DND-41 (cell line): ENCODE measurements around the gene ST8SIA1.

Source experiments
- EZH2 ChIP-seq: IDR thresholded peaks from 3 replicates; pipeline ENCODE4 v1.6.1; 2012; ENCODE audit warnings: borderline replicate concordance, low read depth, mild to moderate bottlenecking, moderate library complexity, low read length, inconsistent platforms; ENCODE audit not compliant: severe bottlenecking
- TF ChIP-seq, protein P1 (sequence below): IDR thresholded peaks from 2 replicates; pipeline ENCODE4 v1.5.1; 2012; ENCODE audit warnings: borderline replicate concordance, low read length, moderate library complexity, mild to moderate bottlenecking; ENCODE audit not compliant: poor library complexity, severe bottlenecking; ENCODE audit errors: extremely low read depth

DNA sequence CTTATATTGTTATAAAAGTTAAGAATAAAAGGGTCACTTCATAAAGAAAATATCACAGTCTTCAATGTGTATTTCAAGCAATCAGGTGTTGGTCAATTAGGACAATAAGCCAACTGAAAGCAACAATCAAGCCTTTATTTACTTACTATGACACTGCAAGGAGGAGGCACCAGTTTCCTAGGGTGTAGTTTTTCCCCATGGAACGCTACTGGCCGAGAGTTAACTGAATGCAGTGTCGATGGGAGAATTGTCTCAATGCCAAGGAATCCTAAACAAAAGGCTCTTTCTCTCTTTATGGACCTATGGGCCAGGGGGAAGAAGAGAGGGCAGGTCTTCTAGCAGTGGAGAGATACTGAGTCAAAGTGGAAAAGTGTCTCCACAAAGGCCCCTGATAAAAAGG is 146.1 kb downstream of the ST8SIA1 start:
- TF ChIP-seq, protein P1, sequence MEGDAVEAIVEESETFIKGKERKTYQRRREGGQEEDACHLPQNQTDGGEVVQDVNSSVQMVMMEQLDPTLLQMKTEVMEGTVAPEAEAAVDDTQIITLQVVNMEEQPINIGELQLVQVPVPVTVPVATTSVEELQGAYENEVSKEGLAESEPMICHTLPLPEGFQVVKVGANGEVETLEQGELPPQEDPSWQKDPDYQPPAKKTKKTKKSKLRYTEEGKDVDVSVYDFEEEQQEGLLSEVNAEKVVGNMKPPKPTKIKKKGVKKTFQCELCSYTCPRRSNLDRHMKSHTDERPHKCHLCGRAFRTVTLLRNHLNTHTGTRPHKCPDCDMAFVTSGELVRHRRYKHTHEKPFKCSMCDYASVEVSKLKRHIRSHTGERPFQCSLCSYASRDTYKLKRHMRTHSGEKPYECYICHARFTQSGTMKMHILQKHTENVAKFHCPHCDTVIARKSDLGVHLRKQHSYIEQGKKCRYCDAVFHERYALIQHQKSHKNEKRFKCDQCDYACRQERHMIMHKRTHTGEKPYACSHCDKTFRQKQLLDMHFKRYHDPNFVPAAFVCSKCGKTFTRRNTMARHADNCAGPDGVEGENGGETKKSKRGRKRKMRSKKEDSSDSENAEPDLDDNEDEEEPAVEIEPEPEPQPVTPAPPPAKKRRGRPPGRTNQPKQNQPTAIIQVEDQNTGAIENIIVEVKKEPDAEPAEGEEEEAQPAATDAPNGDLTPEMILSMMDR: no peak
- TF ChIP-seq EZH2: no peak
